Peyer's patch (tissue), 4 donors: ENCODE measurements around the gene ERC1. TPM values are rescaled to one million over a fixed set of nuclear protein-coding genes. Genes with fewer than 3 reads are reported as not detected.

Source experiments
- DNase-seq, 3 donors: peaks; one replicate each; pipeline ENCODE4 v3.0.0-alpha.2; 2017 to 2019
- H3K27ac ChIP-seq, 4 donors: fragments of 200-600 bp; sonication (generic); one replicate each; pipeline ENCODE4 v1.5.1; 2016 to 2019
- H3K27me3 ChIP-seq, 2 donors: fragments of 200-600 bp; sonication (generic); one replicate each; pipeline ENCODE4 v1.5.1; 2019
- H3K36me3 ChIP-seq, 3 donors: fragments of 200-600 bp; sonication (generic); one replicate each; pipeline ENCODE4 v1.5.1; 2016 to 2019
- H3K4me1 ChIP-seq, 4 donors: fragments of 200-600 bp; sonication (generic); one replicate each; pipeline ENCODE4 v1.5.1; 2016 to 2019
- H3K4me3 ChIP-seq, 4 donors: fragments of 200-600 bp; sonication (generic); 1 replicate in 3 of 4; 2 replicates in 1 of 4; pipeline ENCODE4 v1.5.1; 2016 to 2019; ENCODE audit warnings: mild to moderate bottlenecking in 1 of 4
- H3K9me3 ChIP-seq, 4 donors: fragments of 200-600 bp; sonication (generic); one replicate each; pipeline ENCODE4 v1.5.1; 2016 to 2019; ENCODE audit warnings: mild to moderate bottlenecking in 1 of 4
- POLR2A ChIP-seq, 2 donors: fragments of 450-650 bp; IDR thresholded peaks; one replicate each; pipeline ENCODE4 v1.5.1; 2017; ENCODE audit warnings: antibody characterized with exemption in 2 of 2, mild to moderate bottlenecking in 2 of 2, moderate library complexity in 2 of 2
- total RNA-seq, 4 donors: library from RNA; depleted of rRNA; stranded (reverse); fragments of >200 nt; gene quantifications; one replicate each; pipeline ENCODE4 v1.1.0, GENCODE V29; 2016
- TF ChIP-seq, protein P1 (sequence below), 6 experiments: fragments of 450-650 bp in 4 of 6; fragments of 200-600 bp in 2 of 6; sonication (generic) in 1 of 6; IDR thresholded peaks; one replicate each; pipeline ENCODE4 v1.5.1; 2017 to 2019; ENCODE audit warnings: antibody characterized with exemption in 6 of 6, mild to moderate bottlenecking in 3 of 6, moderate library complexity in 1 of 6

Gene ERC1
- total RNA-seq, 4 donors from 2014 or later, result 26.5 to 184 (median 31.7) TPM

DNA sequence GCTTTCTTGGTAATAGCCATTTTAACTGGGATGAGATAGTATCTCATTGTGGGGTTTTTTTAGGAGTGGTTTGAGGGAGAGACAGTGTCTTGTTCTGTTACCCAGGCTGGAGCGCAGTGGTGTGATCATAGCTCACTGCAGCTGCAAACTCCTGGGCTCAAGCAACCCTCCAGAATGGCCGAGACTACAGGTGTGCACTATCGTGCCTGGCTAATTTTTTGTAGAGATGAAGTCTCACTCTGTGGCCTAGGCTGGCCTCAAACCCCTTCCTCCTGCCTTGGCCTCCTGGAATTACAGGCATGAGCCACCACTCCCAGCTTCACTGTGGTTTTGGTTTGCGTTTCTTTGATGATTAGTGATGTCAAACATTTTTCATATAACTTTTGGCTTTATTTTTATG lies 293.6 kb downstream of the ERC1 start:
- no peaks in the 10 kb centered on the region for H3K9me3 ChIP-seq
- H3K36me3 ChIP-seq, result no peaks in the 10 kb centered on the region
- TF ChIP-seq, protein P1, sequence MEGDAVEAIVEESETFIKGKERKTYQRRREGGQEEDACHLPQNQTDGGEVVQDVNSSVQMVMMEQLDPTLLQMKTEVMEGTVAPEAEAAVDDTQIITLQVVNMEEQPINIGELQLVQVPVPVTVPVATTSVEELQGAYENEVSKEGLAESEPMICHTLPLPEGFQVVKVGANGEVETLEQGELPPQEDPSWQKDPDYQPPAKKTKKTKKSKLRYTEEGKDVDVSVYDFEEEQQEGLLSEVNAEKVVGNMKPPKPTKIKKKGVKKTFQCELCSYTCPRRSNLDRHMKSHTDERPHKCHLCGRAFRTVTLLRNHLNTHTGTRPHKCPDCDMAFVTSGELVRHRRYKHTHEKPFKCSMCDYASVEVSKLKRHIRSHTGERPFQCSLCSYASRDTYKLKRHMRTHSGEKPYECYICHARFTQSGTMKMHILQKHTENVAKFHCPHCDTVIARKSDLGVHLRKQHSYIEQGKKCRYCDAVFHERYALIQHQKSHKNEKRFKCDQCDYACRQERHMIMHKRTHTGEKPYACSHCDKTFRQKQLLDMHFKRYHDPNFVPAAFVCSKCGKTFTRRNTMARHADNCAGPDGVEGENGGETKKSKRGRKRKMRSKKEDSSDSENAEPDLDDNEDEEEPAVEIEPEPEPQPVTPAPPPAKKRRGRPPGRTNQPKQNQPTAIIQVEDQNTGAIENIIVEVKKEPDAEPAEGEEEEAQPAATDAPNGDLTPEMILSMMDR (IDR thresholded peaks at IDR 0.05), result no peak
- no peak for TF ChIP-seq POLR2A (IDR thresholded peaks at IDR 0.05)
- DNase-seq, result no peak
- no peak overlapping the region for H3K4me3 ChIP-seq
- no peaks in the 10 kb centered on the region for H3K27me3 ChIP-seq
- no peaks in the 10 kb centered on the region for H3K4me1 ChIP-seq
- H3K27ac ChIP-seq, result no peak overlapping the region

DNA sequence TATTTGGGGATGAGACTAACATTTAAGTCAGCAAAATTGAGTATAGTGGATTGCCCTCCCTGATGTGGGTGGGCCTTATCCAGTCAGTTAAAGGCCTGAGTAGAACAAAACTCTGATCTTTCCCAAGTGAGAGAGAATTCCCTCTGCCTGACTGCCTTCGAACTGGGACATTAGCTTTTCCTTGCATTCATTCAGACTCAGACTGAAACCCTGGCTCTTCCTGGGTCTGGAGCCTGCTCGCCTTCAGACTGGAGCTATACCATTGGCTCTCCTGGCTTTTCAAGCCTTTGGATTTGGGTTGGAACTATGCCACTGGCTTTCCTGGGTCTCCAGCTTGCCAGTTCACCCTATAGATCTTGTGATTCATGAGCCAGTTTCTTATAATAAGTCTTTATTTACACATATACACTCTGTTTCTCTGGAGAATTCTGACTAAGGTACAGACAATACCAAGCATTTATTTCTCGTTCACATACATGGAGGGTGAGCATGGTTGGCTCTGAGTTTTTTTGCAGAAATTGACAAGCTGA lies 296.5 kb downstream of the ERC1 start:
- Histone ChIP-seq H3K4me1 (no peaks in the 10 kb centered on the region), H3K9me3 (no peaks in the 10 kb centered on the region), H3K36me3 (no peaks in the 10 kb centered on the region), H3K27ac (no peak overlapping the region), H3K4me3 (no peak overlapping the region), H3K27me3 (no peaks in the 10 kb centered on the region)
- no peak for DNase-seq
- TF ChIP-seq POLR2A (IDR thresholded peaks at IDR 0.05), result no peak
- TF ChIP-seq, protein P1 (IDR thresholded peaks at IDR 0.05), result no peak

DNA sequence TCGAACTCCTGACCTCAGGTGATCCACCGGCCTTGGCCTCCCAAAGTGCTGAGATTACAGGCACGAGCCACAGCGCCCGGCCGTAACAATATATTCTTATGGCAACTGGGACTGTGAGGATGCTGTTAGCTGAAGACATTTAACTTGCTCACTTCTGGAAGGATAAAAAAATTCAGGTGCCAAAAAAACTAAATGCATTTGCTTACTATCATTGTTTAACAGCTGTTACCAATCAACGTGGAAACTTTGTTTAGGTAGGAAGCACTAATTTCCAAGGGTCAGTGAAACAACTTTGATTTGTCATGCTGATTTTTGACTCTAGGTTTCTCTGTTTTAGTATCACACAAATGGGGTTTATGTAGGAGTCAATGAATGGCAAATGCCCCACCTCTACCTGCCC lies 297.3 kb downstream of the ERC1 start:
- Histone ChIP-seq H3K27me3 (no peaks in the 10 kb centered on the region), H3K9me3 (no peaks in the 10 kb centered on the region), H3K27ac (no peak overlapping the region), H3K4me3 (no peak overlapping the region), H3K36me3 (no peaks in the 10 kb centered on the region), H3K4me1 (no peaks in the 10 kb centered on the region)
- TF ChIP-seq, protein P1 (IDR thresholded peaks at IDR 0.05), result no peak
- no peak for TF ChIP-seq POLR2A (IDR thresholded peaks at IDR 0.05)
- no peak for DNase-seq

DNA sequence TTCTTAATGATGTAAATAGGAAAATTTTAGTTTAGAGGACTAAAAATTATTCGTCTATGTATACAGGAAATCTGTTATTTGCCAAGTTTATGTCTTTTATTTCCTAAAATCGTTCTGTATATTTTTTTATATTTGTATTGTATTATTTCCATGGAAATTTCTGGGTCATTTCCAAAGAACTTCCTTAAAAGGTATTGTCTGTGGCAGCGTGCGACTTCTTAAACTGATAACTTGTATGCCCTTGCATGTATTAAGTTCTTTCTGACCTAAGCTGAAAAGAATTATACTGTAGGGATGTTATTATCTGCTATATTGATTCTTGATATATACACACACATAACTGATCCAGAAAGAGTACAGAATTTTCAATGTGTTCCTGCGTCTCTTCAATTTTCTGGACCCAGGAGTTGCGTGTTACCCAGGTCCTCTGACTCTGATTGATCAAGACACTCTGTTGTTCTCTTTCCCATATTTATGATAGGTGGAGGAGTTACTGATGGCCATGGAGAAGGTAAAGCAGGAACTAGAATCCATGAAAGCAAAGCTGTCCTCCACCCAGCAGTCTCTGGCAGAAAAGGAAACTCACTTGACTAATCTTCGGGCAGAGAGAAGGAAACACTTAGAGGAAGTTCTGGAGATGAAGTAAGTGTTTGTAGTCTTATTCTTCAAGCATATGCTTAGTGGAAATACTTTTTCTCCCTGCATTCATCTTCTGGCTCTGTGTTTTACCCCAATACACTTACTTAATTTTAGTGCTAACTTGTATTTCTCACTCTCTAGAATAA lies 298.5 kb downstream of the ERC1 start:
- H3K36me3 ChIP-seq, result no peaks in the 10 kb centered on the region
- DNase-seq, result no peak
- H3K9me3 ChIP-seq, result no peaks in the 10 kb centered on the region
- H3K4me3 ChIP-seq, result no peak overlapping the region
- H3K27me3 ChIP-seq, result no peaks in the 10 kb centered on the region
- H3K27ac ChIP-seq, result no peak overlapping the region
- no peaks in the 10 kb centered on the region for H3K4me1 ChIP-seq
- no peak for TF ChIP-seq POLR2A (IDR thresholded peaks at IDR 0.05)
- TF ChIP-seq, protein P1 (IDR thresholded peaks at IDR 0.05), result no peak

DNA sequence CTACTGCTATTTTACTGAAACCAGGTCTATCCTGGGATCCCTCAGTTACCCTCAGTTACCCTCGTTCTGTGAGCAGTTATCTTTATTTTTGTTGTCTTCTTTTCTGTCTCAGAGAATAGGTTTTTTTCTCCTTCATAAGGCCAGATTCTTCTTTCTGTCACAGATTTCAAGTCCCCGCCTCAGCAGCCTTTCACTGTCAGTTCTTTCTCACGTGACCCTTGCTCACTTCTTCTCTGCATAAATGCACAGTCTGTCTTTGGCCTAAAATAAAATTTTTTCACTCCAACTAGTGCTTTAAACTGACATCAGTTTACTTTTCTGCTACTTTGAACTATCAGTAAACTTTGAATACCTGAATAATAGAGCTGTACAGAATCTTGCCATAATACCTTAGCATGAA lies 299.7 kb downstream of the ERC1 start:
- H3K27ac ChIP-seq, result no peak overlapping the region
- TF ChIP-seq, protein P1 (IDR thresholded peaks at IDR 0.05), result no peak
- TF ChIP-seq POLR2A (IDR thresholded peaks at IDR 0.05), result no peak
- no peaks in the 10 kb centered on the region for H3K9me3 ChIP-seq
- no peaks in the 10 kb centered on the region for H3K36me3 ChIP-seq
- no peaks in the 10 kb centered on the region for H3K4me1 ChIP-seq
- H3K27me3 ChIP-seq, result no peaks in the 10 kb centered on the region
- no peak overlapping the region for H3K4me3 ChIP-seq
- no peak for DNase-seq
